Ovary (tissue), 3 donors: ENCODE results near the gene OR51B4.

Experiments used
- CTCF ChIP-seq, 3 donors: fragments of 450-650 bp in 2 of 3; fragments of 200-600 bp in 1 of 3; IDR thresholded peaks; one replicate each; pipeline versions ENCODE4 v1.5.1 to v1.8.0; 2016 to 2022; ENCODE audit warnings: antibody characterized with exemption in 3 of 3, mild to moderate bottlenecking in 1 of 3
- POLR2A ChIP-seq: fragments of 450-650 bp; IDR thresholded peaks from one replicate; pipeline ENCODE4 v1.6.1; 2017; ENCODE audit warnings: antibody characterized with exemption, mild to moderate bottlenecking, moderate library complexity
- donor health status: DM: no; HTN: no; CAD: no.

GRCh38 chr11:5266609-5267008, 35.1 kb downstream of the OR51B4 start:
- TF ChIP-seq CTCF (IDR thresholded peaks at IDR 0.05): no peak
- TF ChIP-seq POLR2A: no peak
